ENCODE data around the gene TANK. TPM values are rescaled to one million over a fixed set of nuclear protein-coding genes. Genes with fewer than 3 reads are reported as not detected.

The TANK gene
- total RNA-seq, 1 experiment from 2014 or later = 52.5 TPM

- TF ChIP-seq CTCF (IDR thresholded peaks at IDR 0.05 in 2 of 3, conservative IDR thresholded peaks at IDR 0.05 in 1 of 3; ENCODE audit: borderline replicate concordance in 1 of 3, insufficient read depth in 1 of 3, low read depth in 2 of 3, low read length in 2 of 3) (no peak), POLR2AphosphoS5 (IDR thresholded peaks at IDR 0.05; ENCODE audit: low read depth, low read length) (peak; percentile 50), ELF1 (IDR thresholded peaks at IDR 0.05; ENCODE audit: borderline replicate concordance, low read depth) (no peak; the same call in 1 of the 2 replicates), REST (IDR thresholded peaks at IDR 0.05; ENCODE audit: low read depth) (no peak), EGR1 (IDR thresholded peaks at IDR 0.05; ENCODE audit: low read depth) (no peak), MAX (IDR thresholded peaks at IDR 0.05) (peak; percentile 37), JUND (IDR thresholded peaks at IDR 0.05) (peak; percentile 98), FOSL1 (IDR thresholded peaks at IDR 0.05; ENCODE audit: low read depth) (peak; percentile 99), SRF (IDR thresholded peaks at IDR 0.05; ENCODE audit: low read depth) (no peak; the same call in none of the 2 replicates)
Observed at GRCh38 chr2:161122772-161123530, 37.3 kb upstream of the TANK start (continued).

All from HCT116 (cell line).